Endothelial cell of umbilical vein (primary cell): ENCODE measurements around the gene KCNQ2. TPM values are rescaled to one million over a fixed set of nuclear protein-coding genes. Genes with fewer than 3 reads are reported as not detected.

Experiments used
- BruUV-seq: library from RNA; stranded (reverse); fragments of 400-500 nt; replicated peaks from 2 replicates; lab custom pipeline; 2021; lab: Mats Ljungman, UMichigan
- CTCF ChIA-PET: fragments of 300-600, 350-600 bp; sonication (Branson Sonifier 250); formaldehyde crosslinking; loops from one replicate; lab custom pipeline; 2021; ENCODE audit warnings: antibody characterized with exemption, inconsistent platforms; lab: Charles Lee
- POLR2A ChIA-PET: fragments of 300-600, 350-600 bp; sonication (Branson Sonifier 250); formaldehyde crosslinking; loops from one replicate; lab custom pipeline; 2021; ENCODE audit warnings: antibody characterized with exemption, inconsistent platforms; lab: Charles Lee
- DNase-seq: peaks from one replicate; pipeline ENCODE4 v3.0.0-alpha.2; 2011; ENCODE audit warnings: low read depth, low spot score
- FAIRE-seq: peaks from 2 replicates; lab custom pipeline; 2011; peaks lifted over from hg19 to GRCh38; lab: Jason Lieb, UNC
- H2AFZ ChIP-seq: 2 replicates; pipeline ENCODE4 v1.6.0; 2012; ENCODE audit warnings: low read depth, low read length, control low read depth, inconsistent platforms
- H3K27ac ChIP-seq: 2 replicates; pipeline ENCODE4 v1.5.1; 2011; ENCODE audit warnings: low read depth, mild to moderate bottlenecking, control low read depth, low read length, moderate library complexity; ENCODE audit not compliant: insufficient read depth
- H3K27me3 ChIP-seq, 2 experiments: 2 replicates each; pipeline versions ENCODE4 v1.6.0 to v1.6.1; 2011; ENCODE audit warnings: low read length in 2 of 2, mixed read lengths in 1 of 2; ENCODE audit not compliant: control insufficient read depth in 2 of 2, insufficient read depth in 2 of 2
- H3K36me3 ChIP-seq, 2 experiments: 2 replicates in 1 of 2; 3 replicates in 1 of 2; pipeline ENCODE4 v1.5.1; 2011; ENCODE audit warnings: low read length in 2 of 2, mild to moderate bottlenecking in 1 of 2, moderate library complexity in 1 of 2; ENCODE audit not compliant: control insufficient read depth in 2 of 2, insufficient read depth in 2 of 2; ENCODE audit errors: extremely low read depth in 1 of 2
- H3K4me1 ChIP-seq: 3 replicates; pipeline ENCODE4 v1.5.1; 2011; ENCODE audit warnings: mild to moderate bottlenecking, low read length; ENCODE audit not compliant: control insufficient read depth, insufficient read depth; ENCODE audit errors: extremely low read depth
- H3K4me2 ChIP-seq: 2 replicates; pipeline ENCODE4 v1.6.1; 2011; ENCODE audit warnings: low read length, control low read depth, mixed read lengths; ENCODE audit not compliant: insufficient read depth
- H3K4me3 ChIP-seq, 3 experiments: fragments of 200-600 bp in 1 of 3; sonication (generic), shearing (Covaris generic) in 1 of 3; replicated peaks in 1 of 3; 2 replicates each; pipeline ENCODE4 v1.5.1; 2011 to 2016; ENCODE audit warnings: control low read depth in 3 of 3, low read length in 3 of 3, mild to moderate bottlenecking in 2 of 3, inconsistent platforms in 1 of 3, low read depth in 1 of 3, moderate library complexity in 1 of 3; ENCODE audit not compliant: insufficient read depth in 1 of 3
- H3K79me2 ChIP-seq: 2 replicates; pipeline ENCODE4 v1.6.0; 2012; ENCODE audit warnings: low read length, inconsistent platforms; ENCODE audit not compliant: control insufficient read depth, insufficient read depth
- H3K9ac ChIP-seq: replicated peaks from 2 replicates; pipeline ENCODE3; 2011; ENCODE audit warnings: low read length, control low read depth; ENCODE audit not compliant: insufficient read depth; ENCODE audit errors: extremely low read depth
- H3K9me1 ChIP-seq: replicated peaks from 3 replicates; pipeline ENCODE4 v1.6.0; 2011; ENCODE audit warnings: mild to moderate bottlenecking, low read length; ENCODE audit not compliant: control insufficient read depth, insufficient read depth; ENCODE audit errors: extremely low read depth
- H3K9me3 ChIP-seq: replicated peaks from 2 replicates; pipeline ENCODE4 v1.5.1; 2012; ENCODE audit warnings: low read length, inconsistent platforms; ENCODE audit not compliant: control insufficient read depth, insufficient read depth
- H4K20me1 ChIP-seq: replicated peaks from 2 replicates; pipeline ENCODE3; 2011; ENCODE audit warnings: mild to moderate bottlenecking, low read length; ENCODE audit not compliant: control insufficient read depth, insufficient read depth; ENCODE audit errors: extremely low read depth
- EZH2 ChIP-seq: IDR thresholded peaks from 2 replicates; pipeline ENCODE4 v1.6.1; 2012; ENCODE audit warnings: borderline replicate concordance, low read depth, mild to moderate bottlenecking, moderate library complexity, low read length, inconsistent platforms; ENCODE audit not compliant: severe bottlenecking
- GATA2 ChIP-seq: IDR thresholded peaks from 2 replicates; pipeline ENCODE4 v1.7.0; 2011; ENCODE audit warnings: low read depth, mild to moderate bottlenecking, moderate library complexity, mixed read lengths, low read length; ENCODE audit not compliant: insufficient read length, insufficient read depth
- JUN ChIP-seq: IDR thresholded peaks from 2 replicates; pipeline ENCODE4 v1.6.1; 2011; ENCODE audit warnings: borderline replicate concordance, low read depth; ENCODE audit not compliant: insufficient read length, insufficient read depth
- MYC ChIP-seq: IDR thresholded peaks from one replicate; pipeline ENCODE4 v1.6.1; 2011; ENCODE audit warnings: mild to moderate bottlenecking, low read depth, low read length
- POLR2AphosphoS5 ChIP-seq: IDR thresholded peaks from 2 replicates; pipeline ENCODE4 v1.6.1; 2012; ENCODE audit warnings: low read depth, mild to moderate bottlenecking, control low read depth, low read length, moderate library complexity; ENCODE audit not compliant: insufficient read depth
- dilution Hi-C: fragments of 300-500 bp; cut with MboI; formaldehyde crosslinking; loops from one replicate; pipeline ENCODE4 v1.15.0; 2019; ENCODE audit warnings: low sequenced_read_pairs; ENCODE audit not compliant: extremely low pct_ligation_motif_present
- intact Hi-C: fragments of 100-400 bp; cut with micrococcal nuclease; formaldehyde crosslinking; loops from one replicate; pipeline ENCODE4 v1.10.0; 2022
- polyA plus RNA-seq, 4 experiments: library from polyadenylated mRNA; depleted of rRNA in 3 of 4; stranded (reverse) in 3 of 4; unstranded in 1 of 4; fragments of >200 nt; gene quantifications; 2 replicates each; pipeline versions ENCODE4 v1.2.1 to v1.2.3, GENCODE V29; 2011 to 2012; ENCODE audit warnings: missing spikeins in 1 of 4
- total RNA-seq: library from RNA; stranded (reverse); gene quantifications from 2 replicates; pipeline ENCODE4 v1.2.3, GENCODE V29; 2021
- TF ChIP-seq, protein P1 (sequence below): IDR thresholded peaks from 2 replicates; pipeline ENCODE4 v1.6.1; 2011; ENCODE audit not compliant: insufficient read depth, insufficient read length

Gene KCNQ2
- total and polyA plus RNA-seq, 2 donors (not counting 3 experiments of a cell fraction or from before 2014, with no cell fraction given): not detected

DNA sequence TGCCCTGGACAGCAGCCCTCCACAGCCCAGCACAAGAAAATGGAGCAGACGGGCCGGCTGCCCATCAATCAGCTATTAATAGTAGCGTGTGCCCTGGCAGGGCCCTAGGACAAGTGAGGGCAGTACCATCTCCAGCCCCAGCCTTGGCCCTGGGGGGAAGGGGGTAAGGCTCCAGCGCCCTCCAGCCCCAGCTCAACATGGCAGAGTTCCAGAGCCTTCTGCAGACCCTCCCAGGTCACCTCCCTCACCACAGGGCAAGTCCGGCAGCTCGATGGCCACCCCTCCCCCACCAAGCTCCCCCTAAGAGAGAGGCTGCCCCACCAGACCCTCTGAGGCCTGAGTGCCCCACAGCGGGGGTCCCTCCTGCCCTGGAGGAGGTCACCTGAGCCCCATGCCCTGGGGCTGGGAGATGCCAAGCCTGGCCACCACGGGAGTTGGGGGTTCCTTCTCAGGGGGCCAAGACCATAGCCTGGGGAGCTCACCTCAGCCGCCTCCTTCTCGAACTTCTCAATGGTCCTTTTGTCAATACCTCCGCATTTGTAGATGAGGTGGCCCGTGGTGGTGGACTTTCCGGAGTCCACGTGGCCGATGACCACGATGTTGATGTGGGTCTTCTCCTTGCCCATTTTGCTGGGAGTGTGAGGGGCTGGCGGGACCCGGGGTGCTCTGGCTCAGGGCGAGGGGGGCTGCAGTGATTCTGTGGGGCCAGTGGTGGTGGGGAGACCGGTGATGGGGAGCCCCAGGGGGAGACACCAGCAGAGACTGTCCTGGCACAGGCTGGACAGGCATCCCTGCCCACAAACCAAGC is 24.9 kb upstream of the KCNQ2 start:
- H4K20me1 ChIP-seq: no peaks in the 10 kb centered on the region
- no peak overlapping the region for H3K27ac ChIP-seq
- DNase-seq: no peak
- ChIA-PET POLR2A (no interaction called here), CTCF (interaction anchor here (1.2 to 2.5 kb wide), 10 partner anchors 11 to 541 kb away, joined by 3 to 30 read pairs (median 12); partner anchors contain the start of genes HELZ2, PPDPF and PTK6)
- H3K4me1 ChIP-seq: no peaks in the 10 kb centered on the region
- no peak for TF ChIP-seq JUN
- intact Hi-C loops: loop anchor here (2.0 kb wide), 1 partner anchor 477 kb away; no protein-coding TSS in a partner anchor
- no peak overlapping the region for H3K4me2 ChIP-seq
- BruUV-seq: no TSS peak
- no peaks in the 10 kb centered on the region for H3K27me3 ChIP-seq
- H3K9me1 ChIP-seq: no peaks in the 10 kb centered on the region
- no peaks in the 10 kb centered on the region for H3K79me2 ChIP-seq
- no peak overlapping the region for H3K9ac ChIP-seq
- no peaks in the 10 kb centered on the region for H3K9me3 ChIP-seq
- dilution Hi-C loops: no loop called here
- FAIRE-seq: no peak
- no peak overlapping the region for H3K4me3 ChIP-seq
- no peaks in the 10 kb centered on the region for H3K36me3 ChIP-seq
- no peak overlapping the region for H2AFZ ChIP-seq

DNA sequence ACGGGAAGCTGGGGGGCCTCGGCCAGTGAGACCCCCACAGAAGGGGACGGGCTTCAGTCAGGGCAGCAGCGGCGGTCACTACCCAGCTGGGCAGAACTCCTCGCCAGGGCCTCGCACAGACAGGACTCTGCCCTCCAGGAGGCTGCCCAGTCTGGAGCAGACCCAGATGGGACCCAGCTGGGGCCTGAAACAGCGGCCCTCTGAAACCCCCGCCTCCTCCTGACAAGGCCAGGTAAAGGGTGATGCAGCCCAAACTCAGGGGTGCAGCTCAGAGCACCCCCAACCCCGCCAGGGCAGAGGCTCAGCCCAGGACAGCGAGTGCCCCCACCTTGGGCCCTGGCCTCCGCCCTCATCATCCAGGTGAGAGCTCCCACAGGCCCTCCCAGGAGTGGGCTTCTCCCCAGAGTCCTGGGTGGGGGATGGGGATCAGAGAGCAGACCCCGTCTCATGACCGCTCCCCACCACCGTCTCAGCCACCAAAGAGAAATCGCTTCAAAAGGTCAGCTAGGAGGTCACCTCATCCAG is 24.2 kb upstream of the KCNQ2 start:
- Histone ChIP-seq H3K9ac (no peak overlapping the region), H3K9me1 (no peaks in the 10 kb centered on the region), H3K4me2 (no peak overlapping the region), H3K9me3 (no peaks in the 10 kb centered on the region), H3K79me2 (no peaks in the 10 kb centered on the region), H3K27me3 (no peaks in the 10 kb centered on the region), H3K4me3 (no peak overlapping the region), H3K36me3 (no peaks in the 10 kb centered on the region), H3K27ac (no peak overlapping the region), H3K4me1 (no peaks in the 10 kb centered on the region), H4K20me1 (no peaks in the 10 kb centered on the region), H2AFZ (no peak overlapping the region)
- ChIA-PET CTCF (interaction anchor here (0.6 to 2.5 kb wide), 33 partner anchors 9 to 786 kb away, joined by 3 to 30 read pairs (median 3); partner anchors contain the start of genes ARFGAP1, HELZ2, PPDPF and PTK6), POLR2A (interaction anchor here (0.5 kb wide), 1 partner anchor 24 kb away, joined by 3 read pairs; no protein-coding TSS in a partner anchor)
- dilution Hi-C loops (no loop called here), intact Hi-C loops (loop anchor here (1.0 to 2.0 kb wide), 3 partner anchors 24 to 624 kb away; partner anchors contain the start of gene PPDPF)
- FAIRE-seq (no peak), DNase-seq (no peak)
- BruUV-seq: no TSS peak
- no peak for TF ChIP-seq POLR2AphosphoS5
- no peak for TF ChIP-seq MYC
- TF ChIP-seq EZH2: no peak
- TF ChIP-seq, protein P1, sequence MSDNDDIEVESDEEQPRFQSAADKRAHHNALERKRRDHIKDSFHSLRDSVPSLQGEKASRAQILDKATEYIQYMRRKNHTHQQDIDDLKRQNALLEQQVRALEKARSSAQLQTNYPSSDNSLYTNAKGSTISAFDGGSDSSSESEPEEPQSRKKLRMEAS: no peak
- no peak for TF ChIP-seq GATA2
